H1 (cell line): Measurements from ENCODE around the gene BORA. TPM values are rescaled to one million over a fixed set of nuclear protein-coding genes. Genes with fewer than 3 reads are reported as not detected.

Experiments
- CHD7 ChIP-seq: fragments of 300-600 bp; sonication (generic); IDR thresholded peaks from 2 replicates; pipeline ENCODE4 v1.7.1; 2012; ENCODE audit warnings: low read length, moderate library complexity, mild to moderate bottlenecking, inconsistent platforms; ENCODE audit not compliant: insufficient replicate concordance
- CTCF ChIP-seq, 3 experiments: IDR thresholded peaks; 1 replicate in 2 of 3; 2 replicates in 1 of 3; pipeline versions ENCODE4 v1.5.1 to v1.6.1; 2011; ENCODE audit warnings: low read length in 3 of 3, mild to moderate bottlenecking in 3 of 3, inconsistent platforms in 2 of 3, low read depth in 1 of 3, moderate library complexity in 1 of 3; ENCODE audit not compliant: insufficient read depth in 1 of 3; ENCODE audit errors: control extremely low read depth in 1 of 3
- GABPA ChIP-seq: IDR thresholded peaks from 2 replicates; pipeline ENCODE4 v1.6.1; 2011; ENCODE audit warnings: mild to moderate bottlenecking, low read length, moderate library complexity, borderline replicate concordance; ENCODE audit not compliant: insufficient read depth
- HDAC6 ChIP-seq: IDR thresholded peaks from one replicate; pipeline ENCODE4 v1.7.1; 2012; ENCODE audit warnings: low read depth, mild to moderate bottlenecking, inconsistent platforms, low read length, moderate library complexity
- NANOG ChIP-seq: IDR thresholded peaks from 2 replicates; pipeline ENCODE4 v1.6.1; 2011; ENCODE audit warnings: low read length, low read depth, mild to moderate bottlenecking, inconsistent platforms; ENCODE audit not compliant: insufficient read depth, poor library complexity, severe bottlenecking
- POLR2AphosphoS5 ChIP-seq: IDR thresholded peaks from 2 replicates; pipeline ENCODE4 v1.6.1; 2011; ENCODE audit warnings: low read depth, low read length
- SIX5 ChIP-seq: IDR thresholded peaks from 2 replicates; pipeline ENCODE4 v1.6.1; 2011; ENCODE audit warnings: mild to moderate bottlenecking, low read depth, low read length
- polyA plus RNA-seq, 7 experiments: library from polyadenylated mRNA; depleted of rRNA in 3 of 7; stranded (reverse) in 5 of 7; unstranded in 2 of 7; fragments of >200 nt in 5 of 7; fragments of 200-250 nt in 2 of 7; gene quantifications; 1 replicate in 5 of 7; 2 replicates in 1 of 7; 4 replicates in 1 of 7; pipeline versions ENCODE4 v1.2.1 to v1.2.3, GENCODE V29; 2011 to 2013; ENCODE audit warnings: missing spikeins in 2 of 7, mixed read lengths in 2 of 7
- total RNA-seq: library from RNA; stranded (reverse); fragmentation: NEBNext Ultra II Directional; extraction: Animal tissue kit (Norgen Biotek cat#: 25700); gene quantifications from 2 replicates; pipeline ENCODE4 v1.2.1, GENCODE V29; 2021

The BORA gene
- total and polyA plus RNA-seq, 2 of the 8 experiments (the other 6 are each of a cell fraction or from before 2014, with no cell fraction given): 4.9 to 12.9 TPM

GRCh38 chr13:72727417-72728289, at the start of gene BORA, which contains the start of gene MZT1 (continued):
- TF ChIP-seq HDAC6: no peak
- no peak for TF ChIP-seq GABPA
- TF ChIP-seq CTCF (IDR thresholded peaks at IDR 0.05; ENCODE audit: control extremely low read depth in 1 of 3, insufficient read depth in 1 of 3, low read depth in 1 of 3, low read length in 3 of 3): no peak
- TF ChIP-seq SIX5: no peak
- no peak for TF ChIP-seq NANOG
- TF ChIP-seq POLR2AphosphoS5: no peak
- TF ChIP-seq CHD7: no peak
